Keratinocyte (primary cell): ENCODE measurements around the gene SDHAF1. TPM values are rescaled to one million over a fixed set of nuclear protein-coding genes. Genes with fewer than 3 reads are reported as not detected.

Experiments
- DNase-seq: peaks from one replicate; pipeline ENCODE4 v3.0.0-alpha.2; 2011; ENCODE audit warnings: low read depth, missing footprints, low spot score
- FAIRE-seq: peaks from 2 replicates; lab custom pipeline; 2011; peaks lifted over from hg19 to GRCh38; lab: Jason Lieb, UNC
- H2AFZ ChIP-seq: 2 replicates; pipeline ENCODE4 v1.6.0; 2012; ENCODE audit warnings: low read length, control low read depth, inconsistent platforms; ENCODE audit not compliant: control insufficient read depth
- H3K27ac ChIP-seq: 2 replicates; pipeline ENCODE4 v1.5.1; 2011; ENCODE audit warnings: low read length; ENCODE audit not compliant: control insufficient read depth, insufficient read depth
- H3K27me3 ChIP-seq: 3 replicates; pipeline ENCODE4 v1.6.0; 2011; ENCODE audit warnings: low read length; ENCODE audit not compliant: control insufficient read depth, insufficient read depth; ENCODE audit errors: extremely low read depth
- H3K36me3 ChIP-seq, 2 experiments: 2 replicates in 1 of 2; 3 replicates in 1 of 2; pipeline ENCODE4 v1.5.1; 2011; ENCODE audit warnings: low read length in 2 of 2, mild to moderate bottlenecking in 1 of 2; ENCODE audit not compliant: control insufficient read depth in 2 of 2, insufficient read depth in 2 of 2; ENCODE audit errors: extremely low read depth in 1 of 2
- H3K4me1 ChIP-seq: 3 replicates; pipeline ENCODE4 v1.5.1; 2011; ENCODE audit warnings: low read length; ENCODE audit not compliant: control insufficient read depth, insufficient read depth; ENCODE audit errors: extremely low read depth
- H3K4me2 ChIP-seq: 3 replicates; pipeline ENCODE4 v1.6.0; 2011; ENCODE audit warnings: low read depth, low read length; ENCODE audit not compliant: control insufficient read depth, insufficient read depth; ENCODE audit errors: extremely low read depth
- H3K4me3 ChIP-seq, 3 experiments: fragments of 200-600 bp in 1 of 3; sonication (generic) in 1 of 3; 2 replicates in 2 of 3; 3 replicates in 1 of 3; pipeline ENCODE4 v1.5.1; 2011 to 2016; ENCODE audit warnings: low read length in 3 of 3, mild to moderate bottlenecking in 3 of 3, control low read depth in 2 of 3, inconsistent platforms in 1 of 3, low read depth in 1 of 3, mixed read lengths in 1 of 3, mixed run types in 1 of 3, moderate library complexity in 1 of 3; ENCODE audit not compliant: control insufficient read depth in 2 of 3, insufficient read depth in 2 of 3; ENCODE audit errors: extremely low read depth in 1 of 3
- H3K79me2 ChIP-seq: 2 replicates; pipeline ENCODE4 v1.6.0; 2012; ENCODE audit warnings: low read length; ENCODE audit not compliant: control insufficient read depth, insufficient read depth
- H3K9ac ChIP-seq: 3 replicates; pipeline ENCODE4 v1.6.0; 2011; ENCODE audit warnings: low read length; ENCODE audit not compliant: control insufficient read depth, insufficient read depth; ENCODE audit errors: extremely low read depth
- H3K9me1 ChIP-seq: 3 replicates; pipeline ENCODE4 v1.6.0; 2011; ENCODE audit warnings: low read length; ENCODE audit not compliant: control insufficient read depth, insufficient read depth; ENCODE audit errors: extremely low read depth
- H3K9me3 ChIP-seq: 2 replicates; pipeline ENCODE4 v1.5.1; 2012; ENCODE audit warnings: low read depth, low read length; ENCODE audit not compliant: control insufficient read depth
- H4K20me1 ChIP-seq: 3 replicates; pipeline ENCODE4 v1.6.0; 2011; ENCODE audit warnings: low read length; ENCODE audit not compliant: control insufficient read depth, insufficient read depth; ENCODE audit errors: extremely low read depth
- CTCF ChIP-seq, 3 experiments: IDR thresholded peaks in 1 of 3; conservative IDR thresholded peaks in 1 of 3; optimal IDR thresholded peaks in 1 of 3; 2 replicates in 2 of 3; 3 replicates in 1 of 3; pipeline versions ENCODE3 to v1.5.1; 2011; ENCODE audit warnings: low read length in 3 of 3, mild to moderate bottlenecking in 3 of 3, moderate library complexity in 2 of 3, control low read depth in 1 of 3, inconsistent platforms in 1 of 3; ENCODE audit not compliant: insufficient read depth in 2 of 3; ENCODE audit errors: extremely low read depth in 1 of 3
- EZH2 ChIP-seq: IDR thresholded peaks from one replicate; pipeline ENCODE4 v1.6.1; 2012; ENCODE audit warnings: inconsistent platforms, mild to moderate bottlenecking, low read length, moderate library complexity
- dilution Hi-C: fragments of 300-500 bp; cut with MboI; formaldehyde crosslinking; loops from one replicate; pipeline ENCODE4 v1.7.0; 2020; ENCODE audit warnings: low sequenced_read_pairs; ENCODE audit not compliant: extremely low pct_ligation_motif_present
- polyA plus RNA-seq, 5 experiments: library from polyadenylated mRNA; depleted of rRNA in 3 of 5; stranded (reverse) in 3 of 5; stranded (forward) in 1 of 5; unstranded in 1 of 5; fragments of >200 nt; gene quantifications; 1 replicate in 1 of 5; 2 replicates in 3 of 5; 3 replicates in 1 of 5; pipeline versions ENCODE4 v1.2.1 to v1.2.3, GENCODE V29; 2011 to 2012; ENCODE audit warnings: missing spikeins in 2 of 5, low read depth in 1 of 5, low replicate concordance in 1 of 5

SDHAF1 gene
- polyA plus RNA-seq, 1 donor (not counting 4 experiments of a cell fraction or from before 2014, with no cell fraction given), result 7.3 TPM

GRCh38 chr19:35973487-35973886, 21.5 kb upstream of the SDHAF1 start:
- H3K27ac ChIP-seq, result no peak overlapping the region
- dilution Hi-C loops, result no loop called here

GRCh38 chr19:35975608-35976214, 19.3 kb upstream of the SDHAF1 start:
- Histone ChIP-seq H2AFZ (no peak overlapping the region), H3K9me3 (no peaks in the 10 kb centered on the region), H3K79me2 (no peaks in the 10 kb centered on the region), H3K27ac (no peak overlapping the region), H4K20me1 (no peaks in the 10 kb centered on the region), H3K4me3 (no peak overlapping the region), H3K27me3 (peaks cover 6% of the 10 kb centered on the region), H3K9me1 (no peaks in the 10 kb centered on the region), H3K9ac (no peak overlapping the region), H3K36me3 (no peaks in the 10 kb centered on the region), H3K4me2 (no peak overlapping the region), H3K4me1 (no peaks in the 10 kb centered on the region)
- dilution Hi-C loops, result no loop called here
- no peak for DNase-seq
- no peak for FAIRE-seq
- TF ChIP-seq CTCF (optimal IDR thresholded peaks at IDR 0.05 in 1 of 3, IDR thresholded peaks at IDR 0.05 in 1 of 3, conservative IDR thresholded peaks at IDR 0.05 in 1 of 3; ENCODE audit: extremely low read depth in 1 of 3, insufficient read depth in 2 of 3, low read length in 3 of 3) (no peak), EZH2 (no peak)

More at GRCh38 chr19:35973487-35973886, 21.5 kb upstream of the SDHAF1 start:
- Histone ChIP-seq H3K9me3 (no peaks in the 10 kb centered on the region), H3K4me2 (no peak overlapping the region), H3K27me3 (peaks cover 6% of the 10 kb centered on the region), H2AFZ (no peak overlapping the region), H3K4me3 (no peak overlapping the region), H3K36me3 (no peaks in the 10 kb centered on the region), H3K9ac (no peak overlapping the region), H3K9me1 (no peaks in the 10 kb centered on the region), H4K20me1 (no peaks in the 10 kb centered on the region), H3K79me2 (no peaks in the 10 kb centered on the region), H3K4me1 (no peaks in the 10 kb centered on the region)
- no peak for DNase-seq
- FAIRE-seq, result no peak
- no peak for TF ChIP-seq CTCF (optimal IDR thresholded peaks at IDR 0.05 in 1 of 3, IDR thresholded peaks at IDR 0.05 in 1 of 3, conservative IDR thresholded peaks at IDR 0.05 in 1 of 3; ENCODE audit: extremely low read depth in 1 of 3, insufficient read depth in 2 of 3, low read length in 3 of 3)
- TF ChIP-seq EZH2, result no peak
